Fibroblast of skin of back (primary cell): ENCODE data around the gene GIPC1.
"Not testable (repeated sequence)": the region's sequence is repeated elsewhere in the genome, so short reads cannot be mapped to it uniquely, and the experiment has no call there.

Experiments used
- DNase-seq: peaks from one replicate; pipeline ENCODE4 v3.0.0-alpha.2; 2013

GIPC1 gene

DNA sequence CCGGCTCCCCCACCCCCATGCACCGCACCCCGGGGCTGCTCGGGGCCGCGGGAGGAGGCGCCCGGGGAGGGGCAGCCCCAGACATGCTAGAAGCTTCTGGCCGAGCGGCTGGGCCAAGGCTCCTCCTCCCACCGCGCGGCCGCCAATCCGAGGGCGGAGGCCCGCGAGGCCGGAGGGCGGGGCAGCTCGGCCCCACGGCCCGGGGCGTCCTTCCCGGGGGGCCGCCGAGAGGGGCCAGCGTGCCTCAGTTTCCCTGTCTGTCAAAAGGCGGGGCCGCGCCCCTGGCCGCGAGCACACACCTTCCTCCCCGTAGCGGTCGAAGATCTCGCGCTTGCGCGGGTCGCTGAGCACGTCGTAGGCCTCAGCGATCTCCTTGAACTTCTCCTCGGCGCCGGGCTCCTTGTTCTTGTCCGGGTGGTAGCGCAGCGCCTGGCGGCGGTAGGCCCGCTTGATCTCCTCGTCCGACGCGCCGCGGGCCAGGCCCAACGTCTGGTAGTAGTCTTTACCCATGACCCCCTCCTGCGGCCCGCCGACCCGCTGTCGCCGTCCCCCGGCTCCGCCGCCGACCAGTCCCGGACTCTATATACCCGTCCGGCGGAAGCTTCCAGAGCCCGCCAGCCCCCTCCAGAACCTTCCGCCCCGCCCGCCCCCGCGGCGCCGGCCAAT, 22.0 kb upstream of the GIPC1 start, which contains the start of gene DNAJB1:
TSS of gene DNAJB1 (minus strand) at position 558 of the 666 bp plus-strand sequence. CDS start at position 510, 48 bp downstream.
- DNase-seq = peak; percentile 79

DNA sequence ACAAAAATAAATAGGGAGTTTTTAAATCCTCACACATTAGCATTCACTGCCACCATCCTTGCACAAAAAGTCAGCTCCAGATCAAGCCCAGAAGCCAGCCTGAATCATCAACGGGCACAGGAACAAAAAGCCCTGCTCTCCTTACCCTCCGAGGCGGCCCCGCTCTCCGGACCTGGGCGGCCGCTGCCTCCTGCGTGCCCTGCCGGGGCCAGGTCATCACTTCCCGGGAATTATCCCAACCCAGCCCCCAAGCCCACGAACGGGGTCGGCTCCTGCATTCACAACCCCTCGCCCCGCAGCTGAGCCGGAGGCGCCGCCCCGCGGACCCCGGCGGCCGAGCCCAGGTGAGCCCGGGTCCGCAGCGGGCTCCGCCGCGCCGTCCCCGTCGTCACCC, 21.5 kb upstream of the GIPC1 start:
- DNase-seq = no peak

DNA sequence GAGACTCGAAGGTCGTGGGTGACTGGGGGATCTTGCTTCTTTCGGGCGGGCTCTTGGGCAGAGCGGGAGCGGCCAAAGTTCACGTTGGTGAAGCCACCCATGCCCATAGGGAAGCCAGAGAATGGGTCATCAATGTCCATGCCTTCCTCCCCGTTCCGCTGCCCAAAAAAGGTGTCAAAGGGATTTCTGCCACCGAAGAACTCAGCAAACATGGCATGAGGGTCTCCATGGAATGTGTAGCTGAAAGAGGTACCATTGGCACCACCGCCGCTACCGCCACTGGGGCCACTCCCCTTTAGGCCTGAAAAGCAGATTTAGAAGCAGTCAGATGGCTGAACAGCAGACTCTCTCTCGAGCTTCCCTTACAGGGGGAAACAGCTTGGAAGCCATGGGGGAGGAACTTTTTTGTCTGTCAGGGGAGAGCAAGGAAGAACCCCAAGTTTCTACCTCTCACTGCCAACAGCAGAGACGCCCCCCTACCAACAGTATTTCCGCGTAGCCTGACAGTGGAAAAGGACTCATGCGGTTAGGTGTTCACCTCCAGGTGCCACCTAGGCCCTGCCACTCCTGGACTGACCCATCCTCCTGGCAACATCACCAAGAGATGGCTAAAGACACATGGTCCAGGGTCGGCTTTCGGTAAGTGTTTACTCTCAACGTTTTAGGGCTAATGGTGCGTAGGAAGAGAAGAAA, 21.0 kb upstream of the GIPC1 start:
- no peak for DNase-seq

DNA sequence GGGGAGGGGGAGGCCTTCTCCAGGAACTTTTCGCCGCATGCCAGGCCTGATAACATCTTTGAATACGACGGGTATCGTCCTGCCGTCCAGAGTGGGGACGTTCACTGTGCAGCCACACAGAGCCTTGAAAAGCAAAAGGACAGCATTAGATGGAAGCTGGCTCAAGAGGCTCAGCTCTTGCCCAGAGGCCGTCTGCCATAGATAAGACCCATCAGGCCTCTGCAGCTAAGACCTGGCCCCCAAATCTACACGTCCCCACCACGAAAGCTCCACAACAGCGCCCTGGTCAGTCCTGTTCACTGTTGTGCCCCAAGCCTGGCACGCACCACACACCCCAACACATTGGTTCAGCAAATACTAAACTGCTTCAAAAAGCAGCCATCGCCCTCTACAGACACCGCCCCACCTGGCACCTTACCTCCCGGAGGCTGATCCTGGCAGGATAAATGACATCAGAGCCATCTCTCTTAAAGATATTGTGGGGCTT, 20.2 kb upstream of the GIPC1 start:
- no peak for DNase-seq

DNA sequence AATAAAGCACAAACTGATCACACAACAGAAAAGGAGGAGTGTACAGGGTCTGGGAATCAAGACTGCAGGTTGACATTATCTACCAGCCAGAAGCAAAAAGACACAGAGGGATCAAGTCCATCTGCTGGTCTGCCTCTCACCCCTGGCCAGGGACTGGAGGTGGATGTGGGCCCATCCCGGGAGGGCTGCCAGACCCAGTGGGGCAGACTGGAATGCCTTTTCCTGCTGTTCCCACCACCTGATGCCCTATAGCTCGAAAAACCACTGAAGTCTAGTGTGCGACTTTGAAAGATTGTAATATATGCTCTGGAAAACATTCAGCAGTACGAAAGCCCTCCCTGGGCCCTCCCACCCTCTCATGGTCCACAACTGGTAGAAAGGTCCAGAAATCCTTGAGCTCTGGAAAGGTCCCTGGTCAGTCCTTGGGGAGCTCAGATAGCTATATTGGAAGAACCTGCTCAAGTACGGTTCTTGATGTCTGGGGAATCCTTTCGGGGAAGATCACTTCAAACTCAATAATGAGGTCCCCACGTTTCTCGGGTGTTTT, 19.6 kb upstream of the GIPC1 start:
- no peak for DNase-seq

DNA sequence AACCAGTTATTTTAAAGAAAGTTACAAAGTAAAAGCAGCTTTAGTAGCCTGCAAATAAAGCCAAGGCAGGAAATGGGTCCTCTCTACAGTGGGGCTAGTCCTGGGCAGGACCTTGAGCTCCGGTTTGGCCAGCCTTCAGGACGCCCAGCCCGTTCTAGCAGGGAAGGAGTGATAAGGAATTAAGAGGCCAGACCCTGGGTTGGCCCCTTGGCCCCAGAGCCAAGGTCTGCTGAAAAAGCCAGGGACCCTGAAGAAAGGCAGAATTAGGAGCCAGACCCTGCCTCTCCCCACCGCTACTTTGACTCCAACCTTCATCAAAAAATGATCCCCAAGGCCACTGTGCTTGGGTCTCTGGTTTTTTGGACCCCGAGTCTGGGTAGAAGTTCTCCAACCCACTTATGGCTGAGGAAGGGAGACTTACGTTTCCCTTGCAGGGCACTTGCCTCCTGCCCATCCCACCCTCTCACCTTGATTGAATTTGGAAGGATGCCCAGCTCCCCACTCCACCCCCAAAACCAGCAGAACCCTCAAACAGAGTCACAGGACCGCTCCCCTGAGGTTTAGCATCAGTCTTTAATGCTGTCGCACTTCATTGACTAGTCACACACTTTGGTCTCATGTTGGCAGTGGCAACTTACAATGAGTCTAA, 18.4 kb upstream of the GIPC1 start:
- no peak for DNase-seq

DNA sequence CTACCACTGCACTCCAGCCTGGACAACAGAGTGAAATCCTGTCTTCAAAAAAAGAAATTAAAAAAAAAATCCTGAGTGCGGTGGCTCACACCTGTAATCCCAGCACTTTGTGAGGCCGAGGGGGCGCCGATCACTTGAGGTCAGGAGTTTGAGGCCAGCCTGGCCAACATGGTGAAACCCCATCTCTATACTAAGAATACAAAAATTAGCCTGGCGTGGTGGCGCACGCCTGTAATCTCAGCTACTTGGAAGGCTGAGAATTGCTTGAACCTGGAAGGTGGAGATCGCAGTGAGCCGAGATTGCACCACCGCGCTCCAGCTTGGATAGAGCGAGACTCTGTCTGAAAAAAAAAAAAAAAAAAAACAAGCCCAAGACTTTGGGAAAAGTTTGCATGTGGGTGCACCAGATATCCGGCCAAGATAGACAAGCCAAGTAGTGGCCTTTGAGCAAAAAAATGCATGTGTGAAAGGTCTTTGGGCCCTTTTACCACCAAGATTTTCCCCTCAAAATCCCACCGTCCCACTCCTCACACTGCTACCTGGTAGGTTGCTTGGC, 16.6 kb upstream of the GIPC1 start:
- no peak for DNase-seq

DNA sequence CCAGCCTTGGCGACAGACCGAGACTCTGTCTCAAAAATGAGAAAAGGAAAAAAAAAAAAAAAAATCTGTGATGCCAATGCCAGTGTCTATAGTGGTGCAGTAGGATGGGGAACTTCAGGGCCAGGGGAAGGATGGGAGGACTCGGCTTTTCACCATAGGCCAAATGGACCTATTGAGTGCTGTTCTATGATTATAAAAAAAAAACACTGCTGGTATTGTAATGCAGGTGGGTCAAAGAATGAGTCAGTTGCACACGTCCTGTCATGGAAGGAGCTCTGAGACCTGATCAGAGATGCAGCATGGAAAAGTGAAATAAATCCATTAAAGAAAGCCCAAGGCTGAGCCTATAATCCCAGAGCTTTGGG, 15.3 kb upstream of the GIPC1 start:
- no peak for DNase-seq

DNA sequence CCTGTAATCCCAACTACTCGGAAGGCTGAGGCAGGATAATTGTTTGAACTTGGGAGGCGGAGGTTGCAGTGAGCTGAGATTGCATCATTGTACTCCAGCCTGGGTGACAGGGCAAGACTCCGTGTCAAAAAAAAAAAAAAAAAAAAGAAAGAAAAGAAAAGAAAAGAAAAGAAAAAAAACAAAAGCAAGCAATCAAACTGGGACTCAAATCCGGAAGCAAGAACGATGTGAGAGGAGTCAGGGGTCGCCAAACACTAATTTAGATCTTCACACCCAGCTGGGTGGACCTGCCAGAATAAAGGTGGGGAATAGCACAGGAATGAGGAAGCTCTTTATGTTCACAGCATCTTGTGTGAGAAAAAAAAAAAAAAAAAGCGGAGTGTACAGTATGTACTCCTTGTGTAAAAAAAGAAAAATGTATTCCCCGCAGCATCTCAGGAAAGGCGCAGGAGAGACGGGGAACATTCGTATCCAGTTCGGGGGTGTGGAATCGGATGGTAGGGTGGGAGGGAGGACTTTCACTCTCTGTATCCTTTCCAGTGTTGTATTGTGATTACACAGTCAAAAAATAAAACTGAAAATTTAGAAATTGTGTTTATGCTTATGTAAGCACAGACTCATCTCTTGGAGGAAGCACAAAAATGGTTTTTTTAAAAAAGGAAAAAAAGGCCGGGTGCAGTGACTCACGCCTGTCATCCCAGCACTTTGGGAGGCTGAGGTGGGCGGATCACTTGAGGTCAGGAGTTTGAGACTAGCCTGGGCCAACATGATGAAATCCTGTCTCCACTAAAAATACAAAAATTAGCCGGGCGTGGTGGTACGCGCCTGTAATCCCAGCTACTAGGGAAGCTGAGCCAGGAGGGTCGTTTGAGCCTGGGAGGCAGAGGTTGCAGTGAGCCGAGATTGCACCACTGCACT, 14.6 kb upstream of the GIPC1 start:
- peak; percentile 80 for DNase-seq

DNA sequence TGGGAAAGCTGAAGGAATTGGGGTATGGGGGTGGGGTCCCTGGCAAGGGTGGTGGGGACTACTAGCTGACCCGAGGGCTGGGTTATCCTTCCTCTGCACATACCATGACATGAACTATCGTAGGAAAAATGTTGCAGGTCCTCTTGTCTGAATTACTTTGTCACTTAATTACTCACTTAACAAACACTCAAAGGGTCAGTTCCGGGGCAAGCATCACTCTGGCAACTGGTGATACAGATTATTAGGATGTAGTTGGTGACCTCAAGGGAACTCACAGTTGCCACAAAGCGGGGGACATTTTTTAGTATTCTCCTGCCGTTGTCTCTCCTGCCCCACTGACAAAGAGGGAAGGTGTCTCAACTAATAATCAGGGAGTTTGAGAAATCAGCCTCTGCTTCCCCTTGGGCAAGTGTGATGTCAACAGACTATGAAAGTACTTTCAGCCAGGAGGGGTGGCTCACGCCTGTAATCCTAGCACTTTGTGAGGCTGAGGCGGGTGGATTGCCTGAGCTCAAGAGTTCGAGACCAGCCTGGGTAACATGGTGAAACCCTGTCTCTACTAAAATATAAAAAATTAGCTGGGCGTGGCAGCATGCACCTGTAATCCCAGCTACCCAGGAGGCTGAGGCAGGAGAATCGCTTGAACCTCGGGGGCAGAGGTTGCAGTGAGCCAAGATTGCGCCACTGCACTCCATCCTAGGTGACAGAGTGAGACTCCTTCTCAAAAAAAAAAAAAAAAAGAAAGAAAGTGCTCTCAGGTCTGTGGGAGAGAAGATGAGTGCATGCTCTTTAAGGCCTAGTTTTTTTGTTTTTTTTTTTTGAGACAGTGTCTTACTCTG, 12.0 kb upstream of the GIPC1 start:
- DNase-seq = peak; percentile 91

DNA sequence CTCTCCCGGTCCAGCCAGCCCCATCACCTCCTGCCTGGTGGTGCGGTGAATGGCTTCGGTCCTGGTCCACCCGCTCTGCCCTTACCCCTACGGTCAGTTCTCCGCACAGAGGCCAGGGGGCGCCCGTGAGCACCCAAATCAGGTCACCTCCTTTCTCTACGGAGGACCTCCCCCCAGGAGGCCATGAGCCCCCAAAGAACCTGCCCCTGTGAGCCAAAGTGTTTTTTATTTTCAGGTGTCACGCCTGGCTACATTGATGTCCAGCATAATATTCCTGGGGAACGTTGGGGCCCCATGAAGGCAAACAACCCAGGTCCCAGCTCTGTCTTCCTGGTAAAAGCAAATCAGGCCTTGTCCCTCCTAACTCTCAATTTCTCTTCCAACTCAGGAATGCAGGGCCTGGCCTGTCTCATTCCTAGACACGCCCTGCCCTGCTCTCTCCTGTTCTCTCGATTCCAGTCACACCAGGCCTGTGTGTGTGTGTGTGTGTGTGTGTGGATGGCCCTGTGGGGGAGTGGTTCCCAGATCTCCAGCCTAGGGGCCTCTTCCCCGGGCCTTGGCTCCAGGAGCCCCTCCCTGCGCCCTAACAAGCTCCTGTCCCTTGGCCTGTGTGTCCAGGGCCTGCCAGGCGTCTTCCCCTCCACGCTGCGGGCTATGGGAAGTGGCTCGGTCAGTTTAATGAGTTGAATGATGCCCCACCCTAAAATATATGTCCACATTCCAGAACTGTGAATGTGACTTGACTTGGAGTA, 9.7 kb upstream of the GIPC1 start:
- peak; percentile 98 for DNase-seq

DNA sequence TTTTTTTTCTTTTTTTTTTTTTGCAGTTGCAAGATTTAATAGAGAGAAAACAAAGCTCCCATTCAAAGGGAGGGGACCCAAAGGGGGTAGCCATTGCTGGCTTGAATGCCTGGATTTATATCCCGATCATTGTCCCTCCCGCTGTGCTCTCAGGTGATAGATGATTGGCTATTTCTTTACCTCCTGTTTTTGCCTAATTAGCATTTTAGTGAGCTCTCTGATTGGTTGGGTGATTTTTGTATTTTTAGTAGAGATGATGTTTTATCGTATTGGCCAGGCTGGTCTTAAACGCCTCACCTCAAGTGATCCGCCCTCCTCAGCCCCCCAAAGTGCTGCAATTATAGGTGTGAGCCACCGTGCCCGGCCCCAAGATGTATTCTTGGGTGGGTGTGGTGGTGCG, 8.6 kb upstream of the GIPC1 start:
- not testable (repeated sequence) for DNase-seq

DNA sequence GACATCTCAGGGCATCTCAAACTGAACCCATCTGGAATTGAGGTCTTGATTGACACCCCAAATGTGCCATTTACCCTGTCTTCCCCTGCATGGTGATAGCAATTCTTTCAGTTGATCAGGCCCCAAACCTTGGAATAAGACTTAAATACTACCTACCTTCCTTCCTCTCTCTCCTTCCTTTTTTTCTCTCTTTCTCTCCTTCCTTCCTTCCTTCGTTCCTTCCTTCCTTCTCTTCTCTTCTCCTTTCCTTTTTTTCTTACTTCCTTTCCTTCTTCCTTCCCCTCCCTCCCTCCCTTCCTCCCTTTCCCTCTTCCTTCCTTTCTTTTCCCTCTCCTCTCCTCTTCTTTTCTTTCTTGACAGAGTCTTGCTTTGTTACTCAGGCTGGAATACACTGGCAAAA, 7.4 kb upstream of the GIPC1 start:
- no peak for DNase-seq

DNA sequence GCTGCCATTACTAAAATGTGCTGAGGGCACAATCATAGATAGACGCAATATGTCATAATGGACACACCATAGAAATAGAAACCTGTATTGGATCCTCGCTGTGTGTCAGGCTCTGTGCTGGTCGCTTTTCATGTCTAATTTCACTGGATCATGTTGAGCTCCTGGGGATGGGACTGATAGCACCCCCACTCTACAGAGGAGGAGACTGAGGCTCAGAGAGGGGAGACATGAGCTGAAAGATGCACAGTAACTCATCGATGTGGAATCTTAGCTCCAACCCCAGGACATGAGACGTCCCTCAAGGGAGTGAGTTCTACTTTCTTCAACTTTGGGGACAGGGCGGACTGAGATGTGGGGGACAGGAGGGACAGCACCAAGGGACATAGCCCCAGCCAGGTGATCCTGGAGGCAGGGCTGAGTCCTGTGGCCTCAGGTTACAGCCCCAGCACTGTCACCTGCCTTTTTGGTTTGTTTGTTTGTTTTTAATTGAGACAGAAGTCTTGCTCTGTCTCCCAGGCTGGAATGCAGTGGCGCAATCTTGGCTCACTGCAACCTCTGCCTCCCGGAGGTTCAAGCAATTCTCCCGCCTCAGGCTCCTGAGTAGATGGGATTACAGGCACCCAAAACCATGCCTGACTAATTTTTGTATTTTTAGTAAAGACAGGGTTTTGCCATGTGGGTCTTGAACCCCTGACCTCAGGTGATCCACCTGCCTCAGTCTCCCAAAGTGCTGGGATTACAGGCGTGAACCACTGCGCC, 6.6 kb upstream of the GIPC1 start:
- no peak for DNase-seq

DNA sequence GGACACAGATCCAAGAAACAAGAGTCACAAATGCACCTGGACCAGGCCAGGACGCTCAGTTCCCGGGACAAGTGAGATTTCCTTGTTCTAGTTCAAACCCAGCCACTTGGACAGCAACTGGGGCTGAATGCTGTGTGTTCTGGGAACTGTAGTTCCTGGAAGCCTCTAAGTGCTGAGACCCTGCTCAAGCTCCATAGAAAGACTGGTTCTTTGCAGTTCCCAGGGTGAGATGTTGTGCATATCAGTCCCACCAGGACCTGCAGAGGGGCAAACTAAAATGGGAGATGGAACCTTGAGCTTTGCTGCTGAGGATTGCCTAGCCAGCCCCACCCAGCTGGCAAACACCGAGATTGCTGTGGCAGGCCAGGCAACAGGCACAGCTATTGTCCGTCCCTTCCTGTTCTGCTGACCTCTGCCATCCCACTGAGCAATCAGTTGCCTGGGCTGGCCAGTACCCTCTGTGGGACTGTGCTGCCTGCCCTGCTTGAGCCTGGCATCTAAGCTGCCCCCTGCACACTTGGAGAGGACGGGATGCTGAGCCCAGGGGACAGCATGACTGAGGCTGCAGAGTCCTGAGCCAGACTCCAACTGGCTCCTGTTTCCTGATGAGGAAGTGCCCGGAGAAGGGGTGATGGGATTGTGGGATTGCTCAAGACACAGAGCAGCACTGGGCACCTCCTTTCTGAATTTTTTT, 1.4 kb upstream of the GIPC1 start:
- DNase-seq = no peak

DNA sequence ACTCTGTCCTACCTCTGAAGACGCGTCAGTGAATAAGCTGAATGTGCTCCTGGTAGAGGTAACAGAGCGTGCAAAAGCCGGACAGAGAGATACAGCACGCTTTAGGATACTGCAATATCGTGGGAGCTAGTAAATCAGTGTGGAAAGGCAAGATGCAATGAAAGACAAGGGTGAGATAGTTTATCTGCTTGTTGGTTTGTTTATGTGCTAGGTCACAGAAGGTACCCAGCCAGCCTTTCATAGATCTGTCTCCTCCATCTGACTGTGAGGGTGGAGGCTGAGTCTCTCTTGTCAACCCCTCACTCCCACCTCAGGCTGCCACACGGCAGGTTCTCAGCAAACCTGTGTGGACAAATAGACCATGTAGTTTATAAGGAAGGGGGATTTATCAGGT, 904 bp upstream of the GIPC1 start:
- DNase-seq = no peak

DNA sequence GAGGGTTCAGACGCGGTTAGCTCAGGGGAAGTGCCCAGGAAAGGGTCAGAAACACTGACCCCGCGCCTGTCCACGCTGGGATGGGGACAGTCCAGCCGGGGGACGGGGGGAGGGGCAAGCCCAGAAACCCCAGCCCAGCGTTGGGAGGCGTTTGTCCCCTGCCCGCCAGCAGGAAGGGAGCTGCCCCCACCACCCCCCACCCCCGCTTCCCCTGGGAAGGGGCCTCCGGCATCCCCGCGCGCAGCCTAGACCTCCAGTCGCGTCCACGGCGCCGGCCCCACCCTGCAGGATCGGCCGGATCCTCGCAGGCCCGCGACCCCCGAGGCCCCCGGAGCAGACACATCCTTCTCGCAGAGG, 277 bp downstream of the GIPC1 start:
- DNase-seq = no peak

DNA sequence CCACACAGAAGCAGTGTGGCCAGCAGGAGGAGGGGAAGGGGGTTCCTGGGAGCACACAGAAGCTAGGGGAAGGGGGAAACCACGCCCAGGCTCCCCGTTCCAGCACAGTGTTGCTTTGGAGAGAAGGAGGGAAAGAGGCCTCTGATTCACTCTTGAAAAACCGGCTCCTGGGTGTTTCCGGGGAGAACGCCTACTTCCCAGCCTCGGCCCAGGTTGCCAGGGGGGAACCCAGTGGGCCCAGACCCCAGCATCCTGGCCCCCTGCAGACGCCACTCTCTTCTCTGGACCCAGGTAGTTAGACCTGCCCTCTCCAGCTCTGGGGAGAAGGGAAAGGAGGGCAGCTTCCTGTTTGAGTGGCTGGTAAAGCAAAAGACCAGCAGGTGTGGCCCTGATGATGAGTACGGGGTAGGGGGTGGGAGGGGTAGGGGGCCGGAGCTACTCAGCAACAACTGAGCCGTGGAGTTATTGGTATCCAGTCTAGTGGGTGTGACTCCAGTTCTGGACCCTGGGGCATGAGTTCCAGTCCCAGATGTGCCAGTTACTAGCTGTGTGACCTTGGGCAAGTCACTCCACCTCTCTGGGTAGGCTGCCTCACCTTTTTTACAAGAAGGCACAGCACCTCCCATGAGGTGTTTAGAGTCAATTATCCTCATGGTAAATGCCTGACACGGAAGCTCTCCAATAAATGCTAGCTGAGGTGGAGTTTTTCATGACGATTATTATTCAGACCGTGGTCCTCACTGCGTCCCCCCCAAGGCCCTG, 836 bp downstream of the GIPC1 start:
- DNase-seq = no peak
